T1000 (cell line): ENCODE data around the gene STAG1.
"Not testable (repeated sequence)": the region's sequence is repeated elsewhere in the genome, so short reads cannot be mapped to it uniquely, and the experiment has no call there.

Source experiments
- DNase-seq: peaks from one replicate; lab custom pipeline; 2025; ENCODE audit warnings: mixed read lengths; lab: John Stamatoyannopoulos, UW

The STAG1 gene

GRCh38 chr3:136595913-136596697 lies 156.1 kb downstream of the STAG1 start:
- DNase-seq: no peak

- DNase-seq: no peak
Observed at GRCh38 chr3:136586580-136586979, 165.6 kb downstream of the STAG1 start.

DNA sequence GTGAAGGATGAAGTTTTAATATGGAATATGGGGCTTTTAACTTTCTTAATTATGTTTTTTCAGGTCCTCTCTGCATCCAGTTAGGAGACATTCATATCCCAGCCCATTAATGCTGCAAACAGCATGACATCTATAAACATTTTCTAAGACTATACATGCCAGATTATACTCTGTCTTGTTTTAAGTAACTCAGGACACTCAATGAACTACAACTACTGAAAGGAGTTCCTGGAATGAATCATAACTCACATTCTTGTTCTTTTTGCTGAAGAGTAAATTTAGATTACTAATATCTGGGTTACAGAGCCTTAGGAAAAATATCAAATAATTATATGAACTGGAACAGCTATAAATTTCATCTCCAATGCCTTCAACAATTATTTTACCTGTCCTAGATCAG lies 167.4 kb downstream of the STAG1 start:
- no peak for DNase-seq

DNA sequence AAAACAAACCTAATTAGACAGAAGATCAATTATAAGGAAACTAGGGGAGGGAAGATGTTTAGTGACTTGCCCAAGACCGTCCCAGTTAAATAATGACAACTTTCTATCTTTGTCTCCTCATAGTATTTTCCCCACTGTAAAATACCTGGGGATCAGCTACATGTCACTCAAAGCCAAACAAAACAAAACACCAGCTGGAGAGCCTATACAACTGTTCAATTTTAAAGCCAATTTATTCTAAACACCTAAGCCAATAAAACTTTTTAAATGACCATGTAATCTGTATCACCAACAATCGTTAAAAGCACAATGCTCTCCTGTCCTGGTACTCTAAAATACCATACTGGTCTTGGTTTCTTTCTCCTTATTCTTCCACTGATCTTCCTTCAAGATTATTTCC lies 168.4 kb downstream of the STAG1 start:
- no peak for DNase-seq

GRCh38 chr3:136577791-136578190 lies 174.4 kb downstream of the STAG1 start:
- no peak for DNase-seq

- no peak for DNase-seq
Observed at GRCh38 chr3:136576279-136577009, 175.7 kb downstream of the STAG1 start.

DNA sequence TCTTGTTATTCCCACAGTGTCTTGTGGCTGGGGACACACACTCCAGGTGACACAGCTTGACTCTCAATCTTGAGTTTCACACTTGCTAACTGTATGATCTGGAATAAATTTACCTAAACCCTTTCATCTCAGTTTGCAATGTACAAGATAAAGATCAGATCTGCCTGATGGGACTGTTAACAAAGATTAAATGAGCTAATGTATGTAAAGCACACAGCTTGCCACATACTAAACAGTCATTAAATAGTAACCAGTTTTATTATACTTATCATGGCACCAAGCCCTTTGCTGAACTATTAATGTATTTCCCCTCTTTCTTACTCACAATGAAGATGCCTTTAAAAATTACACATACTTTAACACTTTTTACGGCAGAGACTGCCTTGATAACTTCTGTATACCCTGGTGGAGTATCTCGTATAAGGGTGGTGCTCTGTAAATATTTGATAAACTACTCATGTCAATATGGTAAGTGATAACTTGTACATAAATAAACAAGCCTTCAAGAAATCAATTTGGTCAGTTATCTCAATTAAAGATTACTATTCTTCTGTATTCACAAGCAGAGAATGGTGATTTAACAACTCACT lies 184.5 kb downstream of the STAG1 start:
- no peak for DNase-seq

GRCh38 chr3:136564962-136565361 lies 187.2 kb downstream of the STAG1 start:
- not testable (repeated sequence) for DNase-seq

DNA sequence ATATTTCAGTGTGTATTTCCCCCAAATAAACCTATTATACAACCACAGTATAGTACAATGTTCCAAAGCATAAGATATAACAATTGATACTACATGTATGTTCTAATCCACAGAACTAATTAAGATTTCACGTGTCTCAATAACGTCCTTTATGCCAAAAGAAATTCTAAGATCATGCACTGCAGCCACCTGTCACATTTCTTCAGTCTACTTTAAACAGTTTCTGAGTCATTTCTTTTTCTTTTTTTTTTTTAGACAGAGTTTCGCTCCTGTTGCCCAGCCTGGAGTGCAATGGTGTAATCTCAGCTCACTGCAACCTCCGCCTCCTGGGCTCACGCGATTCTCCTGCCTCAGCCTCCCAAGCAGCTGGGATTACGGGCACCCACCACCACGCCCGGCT lies 190.2 kb downstream of the STAG1 start:
- no peak for DNase-seq

GRCh38 chr3:136559896-136560295 lies 192.3 kb downstream of the STAG1 start:
- no peak for DNase-seq

DNA sequence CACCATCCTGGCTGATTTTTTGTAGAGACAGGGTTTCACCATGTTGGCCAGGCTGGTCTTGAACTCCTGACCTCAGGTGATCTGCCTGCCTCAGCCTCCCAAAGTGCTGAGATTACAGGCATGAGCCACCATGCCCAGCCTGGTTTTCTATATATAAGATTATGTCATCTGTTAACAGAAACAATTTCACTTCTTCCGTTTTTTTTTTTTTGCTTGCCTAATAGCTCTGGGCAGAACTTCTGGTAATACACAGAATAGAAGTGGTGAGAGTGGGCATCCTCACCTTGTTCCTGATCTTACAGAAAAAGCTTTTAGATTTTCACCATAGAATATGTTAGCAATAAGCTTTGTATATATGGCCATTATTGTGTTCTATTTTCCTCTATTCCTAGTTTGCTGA lies 202.7 kb downstream of the STAG1 start:
- not testable (repeated sequence) for DNase-seq

DNA sequence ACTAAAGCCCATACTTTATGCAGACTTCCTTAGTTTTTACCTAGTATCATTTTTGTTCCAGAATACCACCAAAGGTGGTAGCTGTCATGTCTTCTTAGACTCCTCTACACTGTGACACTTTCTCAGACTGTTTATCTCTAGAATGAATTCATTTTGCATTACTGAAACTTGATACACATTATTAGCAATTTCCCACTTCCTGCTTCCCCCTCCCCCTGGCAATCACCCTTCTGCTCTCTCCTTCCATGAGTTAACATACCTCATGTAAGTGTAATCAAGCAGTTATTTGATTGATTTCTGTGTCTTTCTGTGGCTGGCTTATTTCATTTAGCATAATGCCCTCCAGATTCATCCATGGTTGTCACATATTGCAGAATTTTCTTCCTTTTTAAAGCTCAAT lies 204.9 kb downstream of the STAG1 start:
- DNase-seq: no peak

DNA sequence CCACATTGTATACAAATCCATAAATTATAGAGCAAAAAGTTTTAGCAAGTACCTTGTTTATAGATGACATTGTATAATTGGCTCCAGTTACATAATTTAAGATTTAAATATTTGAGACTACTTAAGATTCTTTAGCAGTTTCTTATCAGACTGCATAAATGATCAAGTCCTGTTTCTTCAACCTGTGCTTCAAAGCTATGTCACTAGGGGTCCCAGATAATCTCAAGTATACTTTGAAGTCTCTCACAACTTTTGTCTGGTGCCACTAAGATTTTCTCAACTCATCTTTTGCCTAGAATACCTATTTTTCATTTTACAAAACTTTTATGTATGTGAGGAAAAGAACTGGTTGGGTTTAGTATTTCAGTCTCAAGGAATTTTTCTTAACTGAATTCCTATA lies 205.5 kb downstream of the STAG1 start:
- DNase-seq: no peak

DNA sequence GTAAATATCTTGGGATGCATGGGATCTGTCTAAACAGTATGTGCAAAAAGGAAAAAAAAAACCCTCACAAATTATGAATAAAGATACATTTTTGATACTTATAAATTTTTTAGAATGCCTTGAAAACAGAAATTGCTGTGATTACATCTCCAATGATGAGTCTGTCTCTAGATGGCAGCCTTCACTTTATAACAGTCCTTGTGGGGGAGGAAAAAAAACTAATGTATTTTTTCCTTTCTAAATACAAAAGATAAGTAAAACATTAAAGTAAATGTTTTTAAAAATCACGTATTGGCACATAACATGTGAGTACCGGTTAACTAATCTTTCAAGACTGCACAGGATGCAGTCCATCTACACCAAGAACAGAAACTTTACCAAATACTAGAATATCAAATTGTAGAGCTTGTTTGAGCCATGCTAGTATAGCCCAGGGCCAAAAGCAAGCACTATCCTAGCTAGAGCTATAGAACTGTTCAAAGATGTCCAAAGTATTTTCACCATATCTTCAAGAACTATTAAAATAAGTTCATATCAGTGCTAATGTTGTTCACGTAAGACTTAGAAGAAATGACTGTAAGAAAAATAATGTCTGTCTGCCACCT lies 206.4 kb downstream of the STAG1 start:
- no peak for DNase-seq

DNA sequence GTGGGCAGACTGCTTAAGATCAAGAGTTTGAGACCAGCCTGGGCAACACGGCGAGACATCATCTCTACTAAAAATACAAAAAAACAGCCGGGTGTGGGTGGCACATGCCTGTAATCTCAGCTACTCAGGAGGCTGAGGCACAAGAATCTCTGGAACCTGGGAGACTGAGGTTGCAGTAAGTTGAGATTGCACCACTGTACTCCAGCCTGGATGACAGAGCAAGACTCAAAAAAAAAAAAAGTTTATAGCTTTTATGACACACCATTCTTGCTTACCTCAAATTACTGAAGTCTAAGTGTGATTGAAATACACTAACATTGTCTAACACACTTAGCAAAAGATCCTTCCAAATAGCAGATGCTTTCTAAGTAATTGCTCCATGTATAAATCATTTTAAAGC lies 207.6 kb downstream of the STAG1 start:
- DNase-seq: no peak

DNA sequence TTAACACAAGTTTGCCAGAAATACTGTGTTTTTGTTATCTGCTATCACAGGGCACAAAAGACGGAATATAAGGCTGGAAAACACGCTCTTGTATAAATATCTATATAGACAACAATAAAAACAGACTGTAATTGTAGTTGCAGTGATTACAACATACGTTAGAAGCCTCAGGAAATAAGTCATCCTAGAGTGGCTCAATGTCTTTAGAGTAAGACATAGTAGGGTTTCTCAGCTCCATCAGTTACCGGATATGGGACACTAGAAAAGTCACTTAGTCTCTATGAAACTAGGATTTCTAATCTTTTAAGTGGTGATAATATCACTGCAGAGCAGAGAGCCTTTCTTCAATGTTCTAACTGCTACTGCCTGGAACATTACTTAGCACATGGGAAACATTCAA lies 208.8 kb downstream of the STAG1 start:
- DNase-seq: no peak

GRCh38 chr3:136535906-136536305 lies 216.3 kb downstream of the STAG1 start:
- DNase-seq: no peak

DNA sequence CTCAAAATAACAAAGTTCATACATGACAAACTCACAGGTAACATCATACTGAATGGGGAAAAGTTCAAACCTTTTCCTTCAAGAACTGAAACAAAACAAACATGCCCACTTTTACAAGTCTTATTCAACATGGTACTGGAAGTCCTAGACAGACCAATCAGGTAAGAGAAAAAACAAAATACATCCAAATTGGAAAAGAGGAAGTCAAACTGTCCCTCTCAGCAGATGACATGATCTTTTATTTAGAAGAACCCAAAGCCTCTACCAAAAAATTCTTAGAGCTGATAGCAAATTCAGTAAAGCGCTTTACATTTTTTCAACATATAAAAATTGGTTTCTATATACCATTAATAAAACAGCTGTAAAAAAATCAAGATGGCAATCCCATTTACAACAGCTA lies 219.4 kb downstream of the STAG1 start:
- no peak for DNase-seq

GRCh38 chr3:136518102-136518501 lies 234.1 kb downstream of the STAG1 start:
- no peak for DNase-seq

DNA sequence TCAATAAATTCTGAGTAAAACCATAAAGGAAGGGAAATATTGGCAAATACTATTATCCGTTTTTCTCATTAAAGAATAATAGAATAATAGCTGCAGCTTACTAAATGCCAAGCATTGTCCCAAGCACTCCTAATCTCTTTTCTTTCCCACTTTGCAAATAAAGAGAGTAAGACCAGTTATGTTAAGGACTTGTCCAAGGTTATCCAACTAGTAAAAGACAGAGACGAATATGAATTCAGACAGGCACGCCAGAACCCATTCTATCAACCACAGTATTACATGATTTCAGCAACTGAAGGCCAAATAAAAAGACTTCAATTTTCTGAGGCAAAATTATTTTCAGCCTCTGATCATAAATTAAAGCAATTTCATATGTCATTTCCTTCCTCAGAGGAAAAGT lies 235.5 kb downstream of the STAG1 start:
- DNase-seq: no peak

- DNase-seq: no peak
Observed at GRCh38 chr3:136516095-136516494, 236.1 kb downstream of the STAG1 start.

DNA sequence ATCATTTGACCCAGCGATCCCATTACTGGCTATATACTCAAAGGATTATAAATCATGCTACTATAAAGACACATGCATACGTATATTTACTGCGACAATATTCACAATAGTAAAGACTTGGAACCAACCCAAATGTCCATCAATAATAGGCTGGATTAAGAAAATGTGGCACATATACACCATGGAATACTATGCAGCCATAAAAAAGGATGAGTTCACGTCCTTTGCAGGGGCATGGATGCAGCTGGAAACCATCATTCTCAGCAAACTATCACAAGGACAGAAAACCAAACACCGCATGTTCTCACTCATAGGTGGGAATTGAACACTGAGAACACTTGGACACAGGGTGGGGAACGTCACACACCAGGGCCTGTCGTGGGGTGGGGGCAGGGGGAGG lies 237.6 kb downstream of the STAG1 start:
- not testable (repeated sequence) for DNase-seq

GRCh38 chr3:136513367-136513766 lies 238.8 kb downstream of the STAG1 start:
- DNase-seq: no peak
